HG03060 (cell line): ENCODE results near the gene VPS16.
A peak's percentile ranks its signal among the peaks of the same experiment; 100 is the strongest.

ENCODE experiments used
- ATAC-seq: cut with Tn5 transposase; IDR thresholded peaks from one replicate; pipeline ENCODE4 v1.9.1; 2021; ENCODE audit warnings: low read depth, moderate number of reproducible peaks; ENCODE audit not compliant: unreplicated experiment

The VPS16 gene

DNA sequence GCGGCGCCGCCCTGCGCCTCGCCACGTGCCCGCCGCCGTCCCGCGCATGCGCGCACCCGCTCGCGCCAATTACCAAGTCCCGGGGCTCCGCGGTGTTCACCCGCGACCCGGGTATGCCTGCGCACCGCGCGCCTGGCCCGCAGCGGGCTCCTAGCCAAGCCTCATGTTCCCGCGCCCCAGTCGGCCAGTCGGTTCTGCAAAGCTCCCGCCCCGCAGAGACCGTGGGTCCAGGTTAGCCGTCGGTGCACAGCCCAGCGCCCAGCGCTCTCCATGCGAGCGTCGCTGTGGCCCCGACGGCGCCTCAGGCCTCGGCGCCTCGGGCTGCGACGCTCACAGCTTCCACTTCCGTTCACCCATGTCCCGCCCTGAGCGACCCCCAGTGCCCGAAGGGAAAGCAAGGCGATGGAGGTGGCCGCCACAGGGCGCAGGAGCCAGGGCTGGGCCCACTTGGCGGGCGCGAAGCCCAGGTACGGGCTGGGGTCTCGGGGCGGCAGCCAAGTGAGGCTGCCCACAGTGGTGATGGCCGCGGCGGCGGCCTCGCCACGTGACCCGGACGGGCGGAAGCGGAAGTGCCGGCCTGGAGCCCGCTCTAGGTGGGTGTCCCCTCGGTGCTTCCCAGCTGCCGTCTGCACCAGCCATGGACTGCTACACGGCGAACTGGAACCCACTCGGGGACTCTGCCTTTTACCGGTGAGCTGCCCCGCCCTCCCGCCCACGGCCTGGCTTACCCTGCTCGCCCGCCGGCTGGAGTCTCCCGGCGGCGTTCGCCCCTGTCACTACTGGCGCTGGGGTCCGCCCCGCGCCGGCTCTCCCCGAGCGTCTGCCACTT is at the start of gene VPS16, which contains the start of gene PCED1A:
TSS of gene VPS16 (plus strand) at position 608 of the 829 bp plus-strand sequence. CDS start at position 638, 30 bp downstream.
TSS of gene PCED1A (minus strand) at position 518 of the 829 bp plus-strand sequence. CDS start 743 bp downstream, outside the sequence.
- ATAC-seq: peak; percentile 61

DNA sequence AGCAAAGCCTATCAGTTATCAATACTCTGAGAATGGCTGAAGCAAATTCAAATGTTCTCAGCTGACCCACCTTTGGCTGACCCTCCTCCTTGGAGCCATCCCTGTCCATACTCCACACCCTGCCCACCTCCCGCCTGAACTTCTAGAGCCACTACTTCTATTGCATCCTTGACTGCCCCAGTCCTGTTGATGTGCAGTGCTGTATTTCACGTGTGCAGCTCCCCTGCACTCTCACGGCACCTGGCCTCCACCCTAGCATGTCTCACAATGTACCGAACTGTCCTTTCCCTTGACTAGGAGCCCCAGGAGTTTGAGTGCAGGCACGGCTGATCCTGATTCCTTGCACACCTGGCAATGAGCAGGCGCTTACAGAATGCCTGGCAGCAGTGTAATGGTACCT is 47.1 kb upstream of the VPS16 start:
- ATAC-seq: no peak

DNA sequence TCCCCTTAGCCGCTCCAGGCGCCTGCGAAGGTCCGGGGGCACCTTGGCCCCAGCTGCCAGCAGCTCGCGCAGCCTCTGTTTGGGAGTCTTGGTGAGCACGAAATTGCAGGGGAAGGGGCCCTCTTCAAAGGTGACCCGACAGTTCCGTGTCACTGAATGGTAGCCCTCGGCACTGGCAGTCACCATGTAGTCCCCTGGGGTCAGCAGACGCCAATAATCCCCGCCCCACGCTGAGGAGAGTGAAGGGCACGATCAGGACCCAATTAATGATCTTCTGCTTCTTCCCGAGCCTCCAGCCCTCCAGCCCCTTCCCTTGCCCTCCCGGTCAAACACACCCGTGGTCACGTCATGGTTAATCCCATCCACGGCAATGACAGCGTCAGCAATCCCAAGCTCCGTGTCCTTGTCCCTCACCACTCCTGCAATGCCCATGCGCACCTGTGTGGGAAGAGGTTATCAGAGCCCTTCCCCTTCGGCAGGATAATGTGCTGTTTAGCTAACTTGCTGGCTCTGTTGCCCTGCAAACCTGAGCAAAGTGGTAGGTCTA is 46.3 kb upstream of the VPS16 start:
- ATAC-seq: no peak

DNA sequence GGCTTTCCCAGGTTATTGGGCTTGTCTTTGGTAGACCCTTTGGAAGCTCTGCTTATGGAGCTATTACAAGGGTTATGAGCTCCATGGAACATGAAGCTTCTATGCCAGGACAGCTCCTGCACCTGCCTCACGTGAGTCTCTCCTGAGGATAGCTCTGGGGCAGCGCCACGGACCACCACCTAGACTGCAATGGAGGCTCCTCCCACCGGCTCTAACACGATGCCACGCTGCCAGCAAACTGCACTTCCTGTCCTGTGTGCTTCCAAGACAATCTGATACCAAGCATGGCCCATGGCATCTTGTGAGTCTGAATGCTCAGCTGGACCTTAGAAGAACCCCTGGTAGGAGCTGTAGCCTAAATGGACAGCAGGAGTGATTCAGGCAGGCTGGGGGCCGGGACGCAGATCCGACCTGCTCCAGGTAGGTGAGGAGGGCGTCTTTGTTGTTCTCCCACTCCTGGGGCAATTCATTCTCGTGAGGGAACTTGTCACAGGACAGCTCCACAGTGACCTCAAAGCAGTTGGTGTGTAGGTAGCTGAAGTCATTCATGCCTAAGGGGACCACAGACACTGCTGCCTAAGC is 45.6 kb upstream of the VPS16 start:
- no peak for ATAC-seq

DNA sequence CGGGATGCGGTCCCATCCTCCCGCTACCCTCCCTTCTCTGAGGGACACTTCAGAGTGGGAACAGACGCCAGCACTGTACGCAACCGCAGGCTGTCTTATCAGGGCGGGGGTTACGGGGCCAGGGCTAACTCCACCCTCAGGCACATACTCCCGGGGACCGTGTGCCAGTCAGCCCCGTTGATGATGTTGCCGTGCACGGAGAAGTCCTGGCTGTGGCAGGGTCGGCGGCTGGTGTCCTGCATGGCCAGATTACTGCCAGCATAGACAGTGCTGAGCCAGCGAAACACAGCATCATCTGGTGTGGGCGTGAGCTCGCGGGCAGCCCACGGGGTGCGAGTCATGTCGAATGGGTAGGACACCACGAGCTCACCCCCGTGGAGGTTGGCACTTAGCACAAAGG is 45.1 kb upstream of the VPS16 start:
- no peak for ATAC-seq

DNA sequence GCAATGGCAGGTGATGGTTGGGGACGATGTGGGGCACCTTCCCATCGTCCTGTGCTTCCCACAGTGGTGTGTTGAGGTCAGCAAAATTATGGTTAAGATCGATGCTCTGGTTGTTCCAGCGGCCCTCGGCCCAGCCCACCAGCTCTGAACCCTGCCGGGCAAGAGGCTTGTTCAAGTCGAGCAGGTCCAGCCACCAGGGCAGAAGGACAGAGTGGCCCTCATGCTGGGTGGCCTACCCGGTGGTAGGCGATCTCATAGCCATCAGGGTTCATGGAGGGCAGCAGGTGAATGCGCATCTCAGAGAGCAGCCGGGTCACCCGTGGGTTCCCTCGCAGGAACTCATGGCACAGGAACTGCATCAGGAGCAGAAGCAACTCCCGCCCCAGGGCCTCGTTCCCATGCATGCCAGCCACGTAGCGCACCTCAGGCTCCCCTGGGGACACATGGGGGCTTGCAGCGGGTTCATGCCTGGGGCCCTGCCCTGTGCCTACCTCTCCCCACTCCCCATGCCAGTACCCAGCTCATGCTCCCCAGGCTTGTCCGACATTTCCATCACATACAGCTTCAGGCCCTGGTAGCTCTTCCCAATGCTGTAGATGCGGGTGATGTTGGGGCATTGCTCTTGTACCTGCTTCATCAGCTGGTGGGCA is 44.4 kb upstream of the VPS16 start:
- no peak for ATAC-seq

DNA sequence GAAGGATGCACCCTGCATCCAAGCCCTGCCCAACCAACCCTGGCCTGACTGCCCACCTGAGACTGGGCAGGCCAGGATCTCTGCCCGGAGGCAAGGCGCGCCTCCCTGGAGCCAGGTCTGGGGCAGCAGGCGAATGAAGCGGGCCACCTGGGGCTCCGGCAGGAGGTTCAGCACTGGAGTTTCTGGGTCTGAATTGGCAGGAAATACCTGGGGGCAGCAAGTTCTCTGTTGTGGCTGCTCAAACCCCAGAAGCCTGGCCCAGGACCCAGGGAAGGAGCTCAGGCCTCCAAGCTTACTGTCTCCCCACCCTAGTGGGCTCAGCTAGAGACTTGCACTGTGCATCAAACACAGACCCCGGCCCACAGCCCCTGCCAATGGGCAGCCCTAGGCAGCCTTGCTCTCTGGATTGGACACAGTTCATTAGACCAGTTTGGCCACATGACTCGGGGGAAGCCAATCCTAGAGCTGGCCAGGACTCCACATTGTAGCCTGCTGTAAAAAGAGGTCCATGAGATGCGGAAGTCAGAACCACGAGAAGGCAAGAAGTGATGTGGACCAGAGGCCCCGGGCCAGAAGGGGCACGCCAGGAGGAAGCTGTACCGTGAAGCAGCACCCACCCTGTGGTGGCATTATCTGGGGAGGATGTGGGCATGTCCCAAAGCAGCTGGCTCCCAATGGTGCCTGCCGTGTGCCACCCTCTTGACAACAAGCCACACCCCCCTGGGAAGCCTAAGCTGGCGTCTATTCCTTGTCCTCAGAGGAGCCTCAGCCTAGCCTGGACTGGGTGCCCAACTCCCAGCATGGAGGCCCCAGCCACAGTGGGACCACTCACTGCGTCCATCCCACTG is 43.2 kb upstream of the VPS16 start:
- no peak for ATAC-seq

DNA sequence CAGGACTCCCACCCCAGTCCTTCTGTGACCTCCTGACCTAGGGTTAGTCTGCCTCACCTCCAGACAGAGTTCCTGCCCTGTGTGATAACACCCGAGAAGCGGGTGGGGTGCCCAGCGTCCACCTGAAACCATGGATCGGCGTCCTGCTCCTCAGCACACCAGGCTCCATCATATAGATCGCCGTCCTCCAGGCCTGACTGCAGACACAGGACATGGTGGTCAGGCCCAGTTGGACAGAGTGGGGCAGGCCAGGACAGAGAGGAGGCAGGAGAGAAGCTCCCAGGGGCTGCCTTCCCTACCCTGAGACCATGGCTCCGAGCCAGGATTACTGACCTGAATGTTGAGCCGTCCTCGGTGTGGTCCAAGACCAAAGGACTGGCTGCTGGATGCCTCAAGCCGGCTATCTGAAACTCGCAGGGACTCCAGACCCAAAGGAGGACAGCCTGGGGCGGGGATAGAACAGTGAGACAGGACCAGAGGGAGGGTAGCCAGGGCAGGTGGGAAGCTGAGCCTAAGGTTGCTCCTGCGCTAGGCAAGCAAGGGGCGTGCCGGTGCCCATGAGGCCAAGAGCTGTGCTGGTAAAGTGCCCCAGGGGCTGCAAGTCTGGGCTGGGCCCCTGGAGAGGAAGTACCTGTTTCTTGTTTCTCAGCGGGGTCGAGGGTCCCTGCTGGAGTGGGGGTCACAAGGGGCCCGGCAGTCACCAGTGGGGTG is 42.3 kb upstream of the VPS16 start:
- ATAC-seq: no peak

DNA sequence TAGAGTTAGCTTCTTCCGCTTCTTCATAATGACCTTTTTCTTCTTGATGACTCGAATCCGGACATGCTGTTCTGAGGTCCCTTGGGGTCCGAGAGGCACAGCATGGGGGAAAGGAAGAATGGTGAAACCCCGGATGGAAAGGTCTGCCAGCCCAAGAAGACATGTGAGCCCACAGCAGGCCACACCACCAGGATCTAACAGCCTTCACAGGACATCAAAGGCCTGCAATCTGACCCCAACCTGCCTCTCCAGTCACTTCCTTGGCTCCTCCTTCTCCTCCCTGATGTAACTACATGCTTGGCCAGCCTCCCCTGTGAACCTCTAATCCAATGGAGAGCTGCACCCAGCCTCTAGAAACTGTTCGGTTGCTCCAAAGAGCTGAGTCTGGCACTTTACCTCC is 41.7 kb upstream of the VPS16 start:
- ATAC-seq: no peak

DNA sequence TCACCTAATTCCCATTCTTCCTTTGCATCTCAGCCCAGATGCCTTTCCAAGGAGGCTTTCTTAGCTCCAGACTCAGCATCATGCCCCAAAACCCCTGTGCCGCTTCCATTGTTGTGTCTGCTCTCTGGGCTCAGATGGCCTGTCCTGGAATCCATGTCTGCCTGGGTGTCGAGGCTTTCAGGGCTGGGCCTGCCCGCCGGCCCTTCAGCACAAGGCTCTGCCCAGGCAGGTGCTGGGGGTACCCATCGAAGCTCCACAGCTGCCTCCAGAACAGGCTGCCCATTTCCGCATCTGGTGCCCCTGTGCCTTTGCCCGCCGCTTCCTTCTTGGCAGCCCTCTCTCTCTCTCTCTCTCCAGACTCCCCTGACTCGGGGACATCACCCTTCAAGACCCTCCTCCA is 41.3 kb upstream of the VPS16 start:
- ATAC-seq: no peak

DNA sequence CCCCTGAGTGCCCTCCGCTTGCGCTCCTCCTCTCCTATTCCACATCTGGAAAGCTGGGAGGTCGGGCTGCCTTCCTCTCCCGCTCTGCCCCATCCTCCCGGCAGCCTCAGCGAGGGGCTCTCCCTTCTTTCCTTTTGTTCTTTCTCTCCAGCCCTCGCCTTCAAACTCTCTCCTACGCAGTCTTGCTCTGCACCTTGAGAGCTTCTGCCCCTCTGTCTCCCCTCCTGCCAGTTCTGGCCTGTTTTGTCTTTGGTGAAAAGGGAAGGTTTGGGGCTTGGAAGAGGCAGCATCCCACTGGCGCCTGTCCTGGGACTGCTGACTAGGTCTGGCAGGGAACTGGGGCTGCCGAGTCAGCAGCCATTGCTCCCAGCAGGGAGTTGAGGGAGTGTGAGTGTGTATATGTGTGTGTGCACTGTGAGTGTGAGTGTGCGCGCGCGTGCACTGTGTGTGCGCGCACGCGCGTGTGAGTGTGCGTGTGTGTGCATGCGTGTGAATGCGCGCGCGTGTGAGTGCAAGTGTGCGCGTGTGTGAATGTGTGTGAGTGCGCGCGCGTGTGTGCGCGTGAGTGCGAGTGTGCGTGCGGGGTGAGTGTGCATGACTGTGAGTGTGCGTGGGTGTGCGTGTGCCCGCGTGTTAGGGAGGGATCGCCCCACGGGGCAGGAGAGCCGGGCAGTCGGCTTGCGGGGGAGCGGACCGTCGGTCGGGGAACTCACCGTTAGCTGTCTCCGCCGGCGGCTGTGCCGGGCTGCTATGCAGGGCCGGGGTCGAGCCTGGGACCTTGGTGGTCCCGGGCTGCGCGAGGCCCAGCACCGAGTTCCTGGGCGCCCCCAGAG is 40.6 kb upstream of the VPS16 start:
- ATAC-seq: no peak

DNA sequence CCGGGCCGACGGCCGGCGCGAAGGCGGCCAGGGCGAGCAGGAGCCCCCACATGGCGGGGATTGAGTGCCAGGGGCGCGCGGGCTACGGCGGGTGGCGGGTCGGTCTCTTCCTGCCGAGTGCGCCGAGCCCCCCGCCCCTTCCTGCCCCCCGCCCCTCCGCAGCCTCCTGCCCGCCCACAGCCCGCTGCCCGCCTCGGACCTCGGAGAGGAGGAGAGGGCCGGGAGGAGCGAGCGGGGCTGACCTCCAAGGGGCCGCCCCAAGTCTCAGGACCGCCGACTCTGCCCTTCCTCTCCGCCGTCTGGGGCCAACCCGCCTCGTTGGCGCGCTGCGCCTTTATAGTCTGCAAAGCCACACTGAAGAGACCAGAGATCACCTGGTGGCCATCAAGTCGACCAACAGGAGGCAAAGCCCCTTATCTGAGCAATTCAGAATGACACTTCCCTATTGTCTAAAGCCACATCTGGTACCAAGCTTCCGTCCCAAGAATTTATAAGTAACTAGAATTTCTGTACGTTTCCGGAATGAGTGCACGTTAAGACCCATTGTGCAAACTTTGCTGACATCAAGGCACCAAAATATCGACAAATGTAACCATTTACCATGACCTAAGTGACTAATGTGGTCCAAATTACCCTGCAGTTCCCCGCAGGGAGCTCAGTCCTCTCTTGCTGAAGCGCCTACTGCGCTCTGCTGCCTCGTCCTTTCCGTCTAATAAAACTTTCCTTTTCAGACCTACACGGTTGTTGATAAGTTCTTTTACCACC is 39.8 kb upstream of the VPS16 start, which contains the start of gene CPXM1:
TSS of gene CPXM1 (minus strand) at position 107 of the 765 bp plus-strand sequence. CDS start at position 52, 55 bp downstream.
- no peak for ATAC-seq

DNA sequence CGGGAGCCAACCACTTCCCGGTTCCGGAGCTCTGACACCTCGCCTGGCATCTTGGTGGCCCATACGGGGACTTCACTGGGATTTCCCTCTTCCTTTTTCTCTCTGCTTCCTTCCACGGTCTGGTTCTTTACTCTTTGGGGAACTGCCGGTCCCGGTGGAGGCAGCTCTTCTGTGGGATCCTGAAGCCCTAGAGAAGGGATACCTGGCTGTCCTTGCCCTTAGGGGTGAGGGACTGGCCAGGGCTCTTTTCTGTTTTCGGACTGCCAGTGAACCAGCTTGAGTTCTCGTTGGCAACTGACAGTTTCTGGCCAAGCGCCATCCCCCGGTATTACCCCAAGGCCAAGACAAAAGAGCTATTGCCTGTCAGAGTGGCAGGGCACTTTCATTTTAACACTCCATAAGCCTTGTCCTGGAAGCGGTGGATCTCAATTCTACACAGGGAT is 39.2 kb upstream of the VPS16 start:
- ATAC-seq: no peak

DNA sequence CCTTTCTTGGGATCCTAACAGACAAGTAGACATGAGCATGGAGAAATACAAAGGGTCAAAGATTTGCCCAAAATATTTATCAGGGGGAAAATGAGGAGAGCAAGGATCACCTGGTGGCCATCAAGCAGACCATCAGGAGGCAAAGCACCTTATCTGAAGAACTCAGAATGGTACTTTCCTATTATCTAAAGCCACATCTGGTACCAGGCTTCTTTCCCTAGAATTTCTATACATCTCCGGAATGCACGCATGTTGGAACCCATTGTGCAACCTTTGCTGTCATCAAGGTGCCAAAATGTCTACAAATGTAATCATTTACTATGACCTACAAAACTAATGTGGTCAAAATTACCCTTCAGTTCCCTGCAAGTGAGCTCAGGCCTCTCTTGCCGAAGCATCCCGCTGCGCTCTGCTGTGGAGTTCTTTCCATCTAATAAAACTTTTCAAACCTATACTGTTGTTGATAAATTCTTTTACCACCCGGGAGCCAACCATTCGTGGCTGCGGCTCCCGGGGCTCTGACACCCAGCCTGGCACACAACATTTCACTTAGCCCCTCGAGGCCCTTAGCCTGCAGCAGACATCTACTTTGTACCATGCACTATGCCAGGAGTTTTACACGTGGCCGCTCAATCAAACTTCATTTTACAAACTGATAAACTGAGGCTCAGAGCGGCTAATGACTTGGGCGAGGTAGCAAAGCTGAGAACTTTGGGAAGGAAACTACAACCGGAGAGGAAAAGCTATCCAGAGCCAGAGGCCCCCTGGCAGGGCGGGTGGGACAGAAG is 36.3 kb upstream of the VPS16 start:
- ATAC-seq: no peak

DNA sequence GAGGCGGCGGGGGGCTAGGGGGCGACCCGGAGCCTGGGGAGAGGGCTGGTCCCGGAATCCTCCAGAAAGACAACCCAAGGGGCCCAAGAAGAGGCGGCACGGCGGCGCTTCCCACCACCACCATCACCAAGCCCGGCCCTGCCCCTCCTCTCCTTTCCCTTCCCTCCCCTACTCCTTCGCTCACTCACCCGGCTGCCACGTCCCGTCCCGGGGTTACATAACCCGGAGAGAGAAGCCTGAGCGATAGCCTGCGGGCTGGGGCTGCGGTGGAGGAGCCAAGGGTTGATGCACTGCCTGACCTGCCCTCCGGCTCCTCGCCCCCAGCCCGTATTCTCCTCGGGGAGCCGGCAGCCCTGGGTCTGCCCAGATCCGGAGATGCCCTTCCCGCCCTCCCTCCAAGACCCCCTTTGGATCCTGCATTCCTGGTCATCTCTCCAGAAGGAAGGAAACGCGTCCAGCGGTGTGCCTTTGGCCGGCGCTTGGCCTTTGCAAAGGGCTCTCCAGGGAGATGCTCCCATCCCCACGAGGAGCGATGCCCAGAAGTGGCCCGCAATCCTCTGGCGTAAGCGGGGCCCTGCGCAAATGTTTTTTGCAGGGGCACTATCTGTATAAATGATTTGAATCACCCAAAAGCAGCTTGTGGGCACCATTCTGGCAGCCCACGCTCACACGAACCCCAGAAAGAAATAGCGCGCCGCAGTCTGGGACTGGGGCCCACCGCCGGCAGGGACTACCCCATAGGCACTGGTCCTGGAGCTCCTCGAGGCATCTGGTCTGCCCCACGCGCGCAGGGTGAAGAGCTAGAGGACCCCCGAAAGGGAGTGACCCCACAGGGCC is 35.5 kb upstream of the VPS16 start:
- no peak for ATAC-seq

DNA sequence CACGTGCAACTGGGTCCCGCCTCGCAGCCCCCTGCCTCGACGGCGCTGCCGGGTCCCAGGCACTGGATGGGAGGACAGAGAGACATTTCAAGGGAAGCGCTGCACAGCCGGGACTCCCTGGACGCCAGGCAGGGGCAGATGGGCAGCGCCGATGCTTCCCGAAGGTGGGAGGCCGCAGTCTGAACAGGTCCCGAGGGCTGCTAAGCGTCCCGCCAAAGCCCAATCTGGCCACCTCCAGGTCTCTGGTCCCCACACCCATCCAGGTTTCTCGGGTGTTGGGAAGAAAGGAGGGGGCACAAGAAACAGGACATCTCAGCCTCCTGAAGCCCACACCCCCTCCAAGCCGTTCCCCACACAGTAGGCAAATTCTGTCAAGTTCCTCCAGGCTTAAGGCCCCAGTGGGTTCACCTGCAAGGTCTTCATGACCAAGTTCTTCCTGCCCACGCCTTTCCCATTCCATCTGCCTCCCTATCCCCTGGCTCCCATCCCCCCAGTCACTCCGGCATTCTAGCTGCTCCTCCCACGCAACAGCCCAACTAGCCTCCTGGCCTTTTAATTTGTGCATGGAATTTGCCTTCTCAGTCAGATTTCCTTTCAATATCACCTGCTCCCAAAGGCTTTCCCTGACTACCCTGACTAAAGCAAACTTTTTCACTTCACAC is 34.7 kb upstream of the VPS16 start:
- ATAC-seq: no peak
